Stomach (tissue), 9 donors: ENCODE measurements around the gene LYVE1. TPM values are rescaled to one million over a fixed set of nuclear protein-coding genes. Genes with fewer than 3 reads are reported as not detected.
A peak's percentile ranks its signal among the peaks of the same experiment; 100 is the strongest.

Experiments
- DNase-seq, 2 donors: peaks; one replicate each; pipeline versions ENCODE4 v3.0.0 to v3.0.0-alpha.2; 2013 to 2019
- H3K27ac ChIP-seq, 5 donors: fragments of 200-600 bp in 4 of 5; sonication (generic) in 4 of 5; one replicate each; pipeline ENCODE4 v1.5.1; 2013 to 2019; ENCODE audit warnings: mild to moderate bottlenecking in 1 of 5, moderate library complexity in 1 of 5
- H3K27me3 ChIP-seq, 3 donors: fragments of 200-600 bp; sonication (generic); one replicate each; pipeline ENCODE4 v1.5.1; 2017 to 2019; ENCODE audit warnings: mixed run types in 1 of 3
- H3K36me3 ChIP-seq, 4 donors: fragments of 200-600 bp; sonication (generic); 1 replicate in 3 of 4; 2 replicates in 1 of 4; pipeline ENCODE4 v1.5.1; 2016 to 2019
- H3K4me1 ChIP-seq, 4 donors: fragments of 200-600 bp; sonication (generic); one replicate each; pipeline ENCODE4 v1.5.1; 2016 to 2019
- H3K4me3 ChIP-seq, 4 donors: fragments of 200-600 bp; sonication (generic) in 3 of 4; one replicate each; pipeline ENCODE4 v1.5.1; 2016 to 2019; ENCODE audit warnings: mild to moderate bottlenecking in 1 of 4
- H3K9me3 ChIP-seq, 4 donors: fragments of 200-600 bp; sonication (generic); one replicate each; pipeline ENCODE4 v1.5.1; 2016 to 2019
- CTCF ChIP-seq, 7 experiments: fragments of 450-650 bp in 4 of 7; fragments of 200-600 bp in 3 of 7; sonication (generic) in 3 of 7; IDR thresholded peaks; one replicate each; pipeline ENCODE4 v1.5.1; 2016 to 2019; ENCODE audit warnings: antibody characterized with exemption in 7 of 7, control low read depth in 2 of 7, mild to moderate bottlenecking in 1 of 7
- EP300 ChIP-seq: sonication (generic); formaldehyde crosslinking; IDR thresholded peaks from one replicate; pipeline ENCODE4 v1.6.1; 2017; ENCODE audit warnings: antibody characterized with exemption
- POLR2A ChIP-seq, 4 donors: fragments of 450-650 bp; IDR thresholded peaks; one replicate each; pipeline ENCODE4 v1.6.1; 2016; ENCODE audit warnings: antibody characterized with exemption in 4 of 4, control low read depth in 2 of 4, mild to moderate bottlenecking in 1 of 4, moderate library complexity in 1 of 4
- POLR2AphosphoS5 ChIP-seq, 3 donors: sonication (generic); formaldehyde crosslinking; IDR thresholded peaks; one replicate each; pipeline ENCODE4 v1.6.1; 2016; ENCODE audit warnings: antibody characterized with exemption in 3 of 3
- WGBS, 5 donors: extraction: QIAGEN DNeasy Blood & Tissue Kit in 3 of 5; methylation state at CpG; one replicate each; pipeline versions ENCODE4 v1.1.5 to v1.1.7; 2013 to 2018; 5-methylcytosine and 5-hydroxymethylcytosine counted together
- intact Hi-C: fragments of 100-400 bp; cut with DNase I; formaldehyde crosslinking; loops from one replicate; pipeline ENCODE4 v1.15.1; 2023; ENCODE audit warnings: low total_unique reads
- polyA plus RNA-seq, 3 donors: library from polyadenylated mRNA; stranded (reverse); fragments of 200-250 nt; gene quantifications; one replicate each; pipeline ENCODE4 v1.2.3, GENCODE V29; 2013
- total RNA-seq, 5 donors: library from RNA; depleted of rRNA; stranded (reverse); fragments of >200 nt; gene quantifications; one replicate each; pipeline versions ENCODE4 v1.1.0 to v1.2.3, GENCODE V29; 2014 to 2016
- donor health status: healthy with polysubstance abuse.
- donor health status: Bipolar disorder and iron deficiency.
- donor health status: healthy.

Gene LYVE1
- total and polyA plus RNA-seq, 8 donors: 5.2 to 149 (median 12.6) TPM

GRCh38 chr11:10564030-10564429, 4.4 kb downstream of the LYVE1 start:
- Histone ChIP-seq H3K9me3 (no peaks in the 10 kb centered on the region), H3K27me3 (no peaks in the 10 kb centered on the region), H3K4me1 (no peaks in the 10 kb centered on the region), H3K36me3 (no peaks in the 10 kb centered on the region), H3K4me3 (peak overlapping the region in 1 of 4 donors; percentile 7), H3K27ac (no peak overlapping the region)
- intact Hi-C loops: no loop called here
- no peak for DNase-seq
- 77 to 88% (median 85%) methylated on average over 3 of the region's 3 CpGs for WGBS, 5 donors
- TF ChIP-seq CTCF (IDR thresholded peaks at IDR 0.05) (no peak), EP300 (no peak), POLR2A (IDR thresholded peaks at IDR 0.05) (no peak), POLR2AphosphoS5 (IDR thresholded peaks at IDR 0.05) (no peak)

GRCh38 chr11:10561947-10562346, 6.5 kb downstream of the LYVE1 start:
- Histone ChIP-seq H3K4me1 (no peaks in the 10 kb centered on the region), H3K9me3 (no peaks in the 10 kb centered on the region), H3K4me3 (no peak overlapping the region), H3K27me3 (no peaks in the 10 kb centered on the region), H3K27ac (no peak overlapping the region), H3K36me3 (peaks cover 0 to 5% (median 0%) of the 10 kb centered on the region in 4 donors)
- intact Hi-C loops: no loop called here
- TF ChIP-seq EP300 (no peak), POLR2A (IDR thresholded peaks at IDR 0.05) (no peak), CTCF (IDR thresholded peaks at IDR 0.05) (no peak), POLR2AphosphoS5 (IDR thresholded peaks at IDR 0.05) (no peak)
- WGBS, 5 donors: 94 to 100% (median 100%) methylated on average over 1 of the region's 1 CpG
- no peak for DNase-seq

GRCh38 chr11:10561043-10561818, 7.2 kb downstream of the LYVE1 start:
- H3K9me3 ChIP-seq: no peaks in the 10 kb centered on the region
- no peaks in the 10 kb centered on the region for H3K27me3 ChIP-seq
- peaks cover 0 to 5% (median 0%) of the 10 kb centered on the region in 4 donors for H3K36me3 ChIP-seq
- intact Hi-C loops: no loop called here
- DNase-seq: no peak
- H3K4me1 ChIP-seq: no peaks in the 10 kb centered on the region
- WGBS, 5 donors: 45 to 58% (median 53%) methylated on average over 3 of the region's 3 CpGs
- H3K27ac ChIP-seq: peak overlapping the region in 1 of 5 donors; percentile 14
- TF ChIP-seq CTCF (IDR thresholded peaks at IDR 0.05): no peak
- peak in 1 of 3 donors; percentile 25 for TF ChIP-seq POLR2AphosphoS5 (IDR thresholded peaks at IDR 0.05)
- TF ChIP-seq POLR2A (IDR thresholded peaks at IDR 0.05): no peak
- no peak overlapping the region for H3K4me3 ChIP-seq

- intact Hi-C loops: no loop called here
Observed at GRCh38 chr11:10558288-10558687, 10.2 kb downstream of the LYVE1 start.

More at GRCh38 chr11:10558288-10558687, 10.2 kb downstream of the LYVE1 start:
- no peak for TF ChIP-seq EP300
- no peak for TF ChIP-seq POLR2A (IDR thresholded peaks at IDR 0.05)
- TF ChIP-seq CTCF (IDR thresholded peaks at IDR 0.05): no peak
- no peak for TF ChIP-seq POLR2AphosphoS5 (IDR thresholded peaks at IDR 0.05)
- Histone ChIP-seq H3K4me1 (no peaks in the 10 kb centered on the region), H3K4me3 (no peak overlapping the region), H3K27ac (no peak overlapping the region), H3K9me3 (no peaks in the 10 kb centered on the region), H3K27me3 (no peaks in the 10 kb centered on the region), H3K36me3 (peaks cover 0 to 5% (median 0%) of the 10 kb centered on the region in 4 donors)
- DNase-seq: no peak
- WGBS, 5 donors: 65 to 90% (median 75%) methylated on average over 3 of the region's 3 CpGs
